Liver (tissue), 3 donors: Measurements from ENCODE around the gene SLU7.

Source experiments
- ATF3 ChIP-seq: IDR thresholded peaks from 2 replicates; pipeline ENCODE4 v1.6.1; 2016; ENCODE audit warnings: antibody characterized with exemption
- CTCF ChIP-seq: fragments of 150-350 bp; IDR thresholded peaks from 2 replicates; pipeline ENCODE4 v1.5.1; 2017; ENCODE audit warnings: improper control_type of control experiment, low read depth, low read length; ENCODE audit not compliant: missing input control
- EGR1 ChIP-seq, 2 donors: IDR thresholded peaks; 2 replicates each; pipeline ENCODE4 v1.6.1; 2016 to 2018; ENCODE audit warnings: antibody characterized with exemption in 2 of 2, low read depth in 2 of 2
- GABPA ChIP-seq, 2 donors: IDR thresholded peaks in 1 of 2; conservative IDR thresholded peaks in 1 of 2; 2 replicates each; pipeline ENCODE4 v1.6.1; 2016; ENCODE audit warnings: antibody characterized with exemption in 2 of 2, mild to moderate bottlenecking in 1 of 2, moderate library complexity in 1 of 2
- HNF4G ChIP-seq: IDR thresholded peaks from 2 replicates; pipeline ENCODE4 v1.6.1; 2016; ENCODE audit warnings: antibody characterized with exemption
- JUND ChIP-seq, 2 donors: IDR thresholded peaks; 2 replicates each; pipeline ENCODE4 v1.6.1; 2016; ENCODE audit warnings: antibody characterized with exemption in 2 of 2
- MAX ChIP-seq: IDR thresholded peaks from 2 replicates; pipeline ENCODE4 v1.6.1; 2016; ENCODE audit warnings: antibody characterized with exemption
- NR2F2 ChIP-seq: IDR thresholded peaks from 2 replicates; pipeline ENCODE4 v1.6.1; 2016; ENCODE audit warnings: antibody characterized with exemption
- RAD21 ChIP-seq, 2 donors: IDR thresholded peaks; 2 replicates each; pipeline ENCODE4 v1.6.1; 2016; ENCODE audit warnings: antibody characterized with exemption in 2 of 2, mild to moderate bottlenecking in 2 of 2
- RXRA ChIP-seq, 2 donors: IDR thresholded peaks; 2 replicates each; pipeline ENCODE4 v1.6.1; 2017 to 2018; ENCODE audit warnings: antibody characterized with exemption in 2 of 2, mild to moderate bottlenecking in 1 of 2
- SP1 ChIP-seq: IDR thresholded peaks from 2 replicates; pipeline ENCODE4 v1.6.1; 2018; ENCODE audit warnings: antibody characterized with exemption, mild to moderate bottlenecking
- TAF1 ChIP-seq: conservative IDR thresholded peaks from 2 replicates; pipeline ENCODE4 v1.6.1; 2016; ENCODE audit warnings: antibody characterized with exemption, mild to moderate bottlenecking
- YY1 ChIP-seq: IDR thresholded peaks from 2 replicates; pipeline ENCODE4 v1.6.1; 2016; ENCODE audit warnings: antibody characterized with exemption, mild to moderate bottlenecking
- ZBTB33 ChIP-seq: IDR thresholded peaks from 2 replicates; pipeline ENCODE4 v1.6.1; 2016; ENCODE audit warnings: antibody characterized with exemption
- donor health status: healthy.
- donor health status: healthy.

GRCh38 chr5:160377651-160378050 is 41.2 kb downstream of the SLU7 start:
- TF ChIP-seq CTCF (no peak), RXRA (IDR thresholded peaks at IDR 0.05) (no peak), EGR1 (IDR thresholded peaks at IDR 0.05; ENCODE audit: low read depth in 2 of 2) (no peak), RAD21 (IDR thresholded peaks at IDR 0.05) (no peak), JUND (IDR thresholded peaks at IDR 0.05) (no peak), TAF1 (no peak), MAX (no peak), ATF3 (no peak), ZBTB33 (no peak), GABPA (IDR thresholded peaks at IDR 0.05 in 1 of 2, conservative IDR thresholded peaks at IDR 0.05 in 1 of 2) (no peak), YY1 (no peak), SP1 (no peak), NR2F2 (no peak), HNF4G (no peak)
